Left renal pelvis (tissue), 4 donors: ENCODE data around the gene BICC1. TPM values are rescaled to one million over a fixed set of nuclear protein-coding genes. Genes with fewer than 3 reads are reported as not detected.

Source experiments
- DNase-seq, 4 donors: peaks; one replicate each; pipeline ENCODE4 v3.0.0-alpha.2; 2013; ENCODE audit warnings: low read depth in 4 of 4, low spot score in 3 of 4
- polyA plus RNA-seq, 4 donors: library from polyadenylated mRNA; unstranded; fragments of 120-200 nt; gene quantifications; one replicate each; pipeline ENCODE4 v1.2.1, GENCODE V29; 2013; ENCODE audit not compliant: insufficient read length in 4 of 4

BICC1 gene
- polyA plus RNA-seq, 4 donors = 48.7 to 90.2 (median 84.7) TPM

GRCh38 chr10:58810751-58811150, 298.1 kb downstream of the BICC1 start:
- no peak for DNase-seq

GRCh38 chr10:58813573-58813972, 300.9 kb downstream of the BICC1 start:
- DNase-seq = no peak

GRCh38 chr10:58817201-58817846, 304.7 kb downstream of the BICC1 start:
- no peak for DNase-seq

GRCh38 chr10:58818900-58819299, 306.2 kb downstream of the BICC1 start:
- peak in 2 of 4 donors; percentile 29 to 34 for DNase-seq

GRCh38 chr10:58820386-58820785, 307.7 kb downstream of the BICC1 start:
- no peak for DNase-seq

- no peak for DNase-seq
Measured at GRCh38 chr10:58820861-58821751, 308.4 kb downstream of the BICC1 start.

GRCh38 chr10:58821752-58822056, 309.0 kb downstream of the BICC1 start:
- no peak for DNase-seq

GRCh38 chr10:58823983-58824382, 311.3 kb downstream of the BICC1 start:
- no peak for DNase-seq

- no peak for DNase-seq
Measured at GRCh38 chr10:58824396-58824795, 311.7 kb downstream of the BICC1 start.

- no peak for DNase-seq
Measured at GRCh38 chr10:58826694-58827093, 314.0 kb downstream of the BICC1 start.

- DNase-seq = no peak
Measured at GRCh38 chr10:58827381-58827780, 314.7 kb downstream of the BICC1 start.

GRCh38 chr10:58829839-58830238, 317.2 kb downstream of the BICC1 start:
- no peak for DNase-seq

GRCh38 chr10:58830697-58831096, 318.0 kb downstream of the BICC1 start:
- no peak for DNase-seq

- no peak for DNase-seq
Measured at GRCh38 chr10:58833771-58834561, 321.3 kb downstream of the BICC1 start.

GRCh38 chr10:58836176-58836700, 323.6 kb downstream of the BICC1 start:
- DNase-seq = no peak

GRCh38 chr10:58836991-58837575, 324.4 kb downstream of the BICC1 start:
- DNase-seq = no peak

GRCh38 chr10:58837826-58838225, 325.2 kb downstream of the BICC1 start:
- no peak for DNase-seq

GRCh38 chr10:58838561-58839208, 326.0 kb downstream of the BICC1 start:
- DNase-seq = no peak

GRCh38 chr10:58839771-58840170, 327.1 kb downstream of the BICC1 start:
- no peak for DNase-seq

- no peak for DNase-seq
Measured at GRCh38 chr10:58840840-58841435, 328.3 kb downstream of the BICC1 start.
